Sciatic nerve (tissue), 2 donors: ENCODE data around the gene FAM185A. TPM values are rescaled to one million over a fixed set of nuclear protein-coding genes. Genes with fewer than 3 reads are reported as not detected.
A peak's percentile ranks its signal among the peaks of the same experiment; 100 is the strongest.
"Not testable (repeated sequence)": the region's sequence is repeated elsewhere in the genome, so short reads cannot be mapped to it uniquely, and the experiment has no call there.

Source experiments
- ATAC-seq: fragments of 200-7000 bp; cut with Tn5 transposase; one replicate; pipeline ENCODE4 v1.9.1; 2020; ENCODE audit warnings: mild to moderate bottlenecking, moderate library complexity
- DNase-seq: peaks from one replicate; pipeline ENCODE4 v3.0.0-alpha.2; 2020; ENCODE audit warnings: low spot score
- intact Hi-C: fragments of 100-400 bp; cut with DNase I; formaldehyde crosslinking; loops from one replicate; pipeline ENCODE4 v1.14.2; 2022
- total RNA-seq: library from RNA; stranded (reverse); fragmentation: NEBNext Ultra II Directional; extraction: Animal tissue kit (Norgen Biotek cat#: 25700); gene quantifications from one replicate; pipeline ENCODE4 v1.2.1, GENCODE V29; 2021
- donor health status: DM: no; HTN: no; CAD: no.
- donor health status: DM: no; HTN: no; CAD: no.

Gene FAM185A
- 13.1 TPM for total RNA-seq

DNA sequence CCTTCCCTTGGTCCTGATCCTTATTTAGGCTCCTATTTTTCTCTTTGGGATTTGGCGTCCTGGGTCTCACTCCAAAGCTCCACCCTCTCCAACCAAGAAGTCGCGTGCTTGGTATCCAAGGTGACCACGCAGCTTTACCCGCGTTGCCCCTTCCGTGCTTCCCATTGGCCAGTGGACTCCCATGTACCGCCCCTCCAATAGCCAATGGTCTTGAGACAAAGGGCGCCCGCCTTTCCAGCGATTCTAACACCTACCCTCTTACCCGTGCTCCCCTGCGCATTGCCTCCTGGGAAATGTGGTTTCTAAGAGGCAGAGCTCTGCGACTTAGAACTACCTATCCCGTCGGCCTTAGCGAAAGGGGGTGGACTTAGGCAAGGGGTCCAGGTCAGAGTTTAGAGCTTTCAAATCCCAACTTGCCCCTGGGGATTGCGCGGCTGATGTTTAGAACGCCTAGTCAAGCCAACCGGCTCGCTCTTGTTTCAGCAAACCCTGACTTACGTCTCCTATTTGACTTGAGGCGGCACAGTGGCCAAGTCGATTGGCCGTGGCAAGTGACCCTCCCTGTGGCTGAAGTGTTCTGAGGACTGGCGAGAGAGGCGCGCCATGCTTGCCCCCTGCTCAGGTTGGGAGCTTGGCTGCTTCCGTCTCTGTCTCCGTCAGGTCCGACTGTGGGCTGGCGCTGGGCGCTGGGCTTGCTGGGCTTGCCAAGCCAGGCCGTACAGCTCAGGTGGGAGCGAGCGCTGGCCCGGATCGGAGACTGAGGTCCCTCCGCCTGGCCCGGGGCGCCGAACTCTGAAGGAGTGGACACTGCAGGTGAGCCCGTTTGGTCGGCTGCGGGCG, at the start of gene FAM185A:
Gene FAM185A, plus strand, starts transcription at position 395 of the 840 bp plus-strand sequence. Its CDS starts 209 bp downstream, at position 604.
- ATAC-seq (peak; percentile 100), DNase-seq (peak; percentile 98)
- intact Hi-C loops, result not testable (repeated sequence)

DNA sequence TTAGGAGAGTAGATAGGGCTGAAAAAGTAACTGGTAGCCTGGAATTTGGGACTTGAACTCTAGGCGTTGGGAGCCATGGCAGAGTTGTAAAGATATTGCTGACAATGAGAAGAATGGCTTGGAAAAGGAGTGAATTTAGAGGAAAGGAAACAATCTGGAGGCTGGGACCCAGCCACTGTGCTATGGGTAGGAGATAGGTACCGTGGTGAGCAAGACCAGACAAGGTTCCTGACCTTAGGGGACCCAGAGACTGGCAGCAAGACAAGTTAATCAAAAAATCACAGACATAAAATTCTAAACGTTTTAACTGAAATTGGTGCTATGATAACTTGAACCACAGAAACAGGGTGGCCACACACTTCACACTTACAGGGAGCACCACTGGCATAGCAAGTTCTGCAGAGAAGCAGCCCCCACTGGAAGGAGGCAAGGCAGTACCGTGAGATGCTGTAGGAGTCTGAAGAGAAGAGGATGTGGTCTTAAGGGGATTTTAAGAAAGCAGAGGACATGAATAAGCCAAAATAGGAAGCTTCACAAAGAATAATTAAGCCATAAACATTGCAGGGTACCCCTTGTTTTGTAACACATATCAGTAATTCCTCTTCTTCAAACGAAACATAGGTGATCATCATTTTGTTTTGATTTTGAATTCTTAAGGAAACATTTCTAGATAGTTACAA, 35.6 kb upstream of the FAM185A start:
- ATAC-seq, DNase-seq, intact Hi-C loops: not testable (repeated sequence)

- DNase-seq, intact Hi-C loops, ATAC-seq: not testable (repeated sequence)
Measured at GRCh38 chr7:102713691-102714080, 35.1 kb upstream of the FAM185A start.

GRCh38 chr7:102714774-102715522, 33.9 kb upstream of the FAM185A start:
- DNase-seq, intact Hi-C loops, ATAC-seq: not testable (repeated sequence)

- ATAC-seq, DNase-seq, intact Hi-C loops: not testable (repeated sequence)
Measured at GRCh38 chr7:102715718-102716117, 33.1 kb upstream of the FAM185A start.

DNA sequence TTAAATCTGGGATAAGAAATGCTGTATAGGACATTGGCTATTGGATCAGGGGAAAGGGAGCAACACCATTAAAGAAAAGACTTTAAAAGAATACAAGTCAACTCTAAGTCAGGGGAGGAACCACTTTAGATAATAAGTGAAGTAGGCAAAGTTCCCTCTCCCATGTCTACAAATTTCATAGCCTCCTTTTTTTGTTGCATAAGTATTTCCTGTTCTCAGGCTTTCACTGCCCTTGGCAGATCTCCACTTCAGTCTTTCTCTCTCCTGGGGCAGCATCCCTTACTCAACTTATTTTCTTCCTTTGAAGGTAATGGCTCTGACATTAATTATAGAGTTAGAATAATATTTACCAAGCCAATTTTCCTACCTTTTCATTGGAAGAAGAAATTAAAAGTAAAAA, 30.3 kb upstream of the FAM185A start:
- intact Hi-C loops, DNase-seq, ATAC-seq: not testable (repeated sequence)

GRCh38 chr7:102726170-102726569, 22.6 kb upstream of the FAM185A start:
- not testable (repeated sequence) for DNase-seq, ATAC-seq

GRCh38 chr7:102729670-102730069, 19.1 kb upstream of the FAM185A start:
- intact Hi-C loops, DNase-seq, ATAC-seq: not testable (repeated sequence)

More at GRCh38 chr7:102726170-102726569, 22.6 kb upstream of the FAM185A start:
- intact Hi-C loops, result not testable (repeated sequence)

- ATAC-seq, DNase-seq, intact Hi-C loops: not testable (repeated sequence)
Measured at GRCh38 chr7:102730431-102730830, 18.4 kb upstream of the FAM185A start.

DNA sequence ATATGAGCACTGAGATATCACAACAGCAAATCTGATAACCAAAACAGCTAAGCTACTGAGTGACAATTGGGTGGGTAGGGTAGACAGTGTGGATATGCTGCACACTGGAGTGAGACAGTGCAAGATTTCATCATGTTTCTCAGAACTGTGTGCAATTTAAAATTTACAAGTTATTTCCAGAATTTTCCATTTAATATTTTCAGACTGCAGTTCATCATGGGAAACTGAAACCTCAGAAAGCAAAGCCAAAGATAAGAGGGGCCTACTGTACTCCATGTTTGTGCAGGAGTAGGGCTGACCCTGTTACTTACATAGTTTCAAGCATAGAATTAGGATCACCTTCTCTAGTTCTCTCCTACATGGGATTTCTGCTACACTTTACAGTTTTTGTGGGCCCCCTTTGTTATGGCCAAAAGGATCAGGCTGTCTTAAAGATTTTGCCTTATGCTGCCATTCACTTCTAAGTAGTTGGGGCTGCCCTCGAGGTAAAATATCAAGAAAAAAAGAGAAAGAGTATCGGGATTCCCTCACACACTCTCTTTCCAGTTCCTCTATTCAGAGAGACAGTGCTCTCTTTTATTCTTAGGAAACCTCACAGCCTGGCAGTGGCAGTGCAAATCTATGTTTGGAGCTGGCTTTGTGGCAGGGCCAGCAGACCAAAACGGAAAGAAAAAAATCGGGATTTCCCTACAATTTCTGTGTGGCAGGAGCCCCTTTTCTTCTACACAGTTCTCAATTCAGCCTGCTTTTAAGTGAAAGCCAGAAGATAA, 6.6 kb upstream of the FAM185A start:
- intact Hi-C loops, DNase-seq: not testable (repeated sequence)
- ATAC-seq, result peak; percentile 45

DNA sequence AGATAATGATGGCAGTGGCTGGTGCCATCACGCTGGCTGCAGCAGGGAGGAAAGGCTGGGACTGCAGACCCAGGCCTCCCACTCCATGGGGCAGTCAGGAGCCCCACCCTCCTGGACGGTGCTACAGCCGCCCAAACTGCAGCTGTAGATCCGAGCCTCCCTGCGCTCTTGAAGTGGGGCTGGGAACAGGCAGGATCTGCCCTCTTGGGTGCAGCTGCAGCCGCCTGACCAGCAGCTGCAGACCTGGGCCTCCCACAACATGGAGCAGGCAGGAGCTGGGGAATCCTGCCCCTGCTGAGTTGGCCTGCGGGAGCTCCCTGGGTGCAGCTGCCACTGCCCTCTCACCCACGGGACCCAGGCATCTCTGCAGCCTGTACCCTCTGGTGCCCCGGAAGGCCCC, 4.9 kb upstream of the FAM185A start:
- ATAC-seq, intact Hi-C loops, DNase-seq: not testable (repeated sequence)

DNA sequence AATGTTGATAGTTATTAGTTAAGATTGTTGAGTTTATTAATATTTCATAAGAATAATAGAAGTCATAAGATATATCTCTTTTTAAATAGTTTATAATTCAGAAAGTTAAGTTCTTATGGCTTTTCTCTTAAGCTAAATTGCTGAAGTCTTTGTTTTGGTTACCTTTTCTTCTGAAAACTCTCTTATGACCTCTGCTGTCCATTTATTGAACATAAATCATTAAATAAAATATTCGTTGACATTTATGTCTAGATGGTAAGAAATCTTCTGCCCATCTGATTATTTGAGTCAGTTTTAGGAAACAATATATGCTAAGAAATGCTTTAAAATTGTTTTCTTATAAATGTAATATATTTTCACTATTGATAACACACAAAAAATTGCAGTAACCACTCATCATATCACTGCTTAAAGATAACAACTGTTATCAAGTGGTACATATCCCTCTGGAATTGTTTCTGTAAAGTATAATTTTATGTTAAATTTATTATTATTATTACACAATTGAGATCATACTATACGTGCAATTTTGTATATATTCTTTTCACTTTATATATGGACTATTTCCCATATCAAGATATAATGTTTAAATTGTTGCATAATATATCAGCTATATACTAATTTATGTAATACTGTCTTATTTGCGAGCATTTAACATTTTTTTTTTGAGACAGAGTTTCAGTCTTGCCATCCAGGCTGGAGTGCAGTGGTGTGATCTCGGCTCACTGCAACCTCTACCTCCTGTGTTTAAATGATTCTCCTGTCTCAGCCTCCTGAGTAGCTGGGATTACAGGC, 3.1 kb upstream of the FAM185A start:
- intact Hi-C loops, ATAC-seq, DNase-seq: not testable (repeated sequence)

GRCh38 chr7:102749445-102749786, 617 bp downstream of the FAM185A start:
- ATAC-seq, DNase-seq, intact Hi-C loops: not testable (repeated sequence)

DNA sequence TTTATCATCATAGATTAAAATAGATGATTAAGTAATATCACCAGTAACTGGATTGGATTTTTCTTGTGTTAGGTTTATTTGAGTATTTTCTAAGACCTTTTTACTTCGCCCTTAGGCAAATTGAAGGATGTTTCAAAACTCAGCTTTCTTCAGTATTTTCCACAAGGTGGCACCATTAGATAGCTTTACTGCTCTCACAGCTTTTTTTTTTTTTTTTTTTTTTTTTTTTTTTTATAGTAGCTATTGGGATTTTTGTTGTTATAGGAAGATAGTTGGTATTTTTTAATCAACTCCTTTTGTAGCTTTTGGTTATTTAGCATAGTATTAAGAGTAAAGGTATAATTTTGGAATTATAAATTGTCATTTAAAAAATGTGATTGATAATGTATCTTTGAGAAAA, 9.4 kb downstream of the FAM185A start:
- ATAC-seq, DNase-seq, intact Hi-C loops: not testable (repeated sequence)

GRCh38 chr7:102759934-102760333, 11.1 kb downstream of the FAM185A start:
- ATAC-seq, intact Hi-C loops, DNase-seq: not testable (repeated sequence)

- DNase-seq, ATAC-seq, intact Hi-C loops: not testable (repeated sequence)
Measured at GRCh38 chr7:102761234-102761633, 12.4 kb downstream of the FAM185A start.

GRCh38 chr7:102763295-102763905, 14.6 kb downstream of the FAM185A start:
- DNase-seq, ATAC-seq, intact Hi-C loops: not testable (repeated sequence)
